ENCODE data around the gene MAMDC4. TPM values are rescaled to one million over a fixed set of nuclear protein-coding genes. Genes with fewer than 3 reads are reported as not detected.

Gene MAMDC4
- total and polyA plus RNA-seq, 2 experiments from 2014 or later: 8.5 to 12.7 TPM

GRCh38 chr9:136820971-136821825 is 30.9 kb upstream of the MAMDC4 start:
- H3K36me3 ChIP-seq (replicated peaks; ENCODE audit: insufficient read depth, low read depth): no peaks in the 10 kb centered on the region
- no peak overlapping the region for H2AFZ ChIP-seq
- H3K27me3 ChIP-seq: no peaks in the 10 kb centered on the region
- no peaks in the 10 kb centered on the region for H3K9me2 ChIP-seq (replicated peaks; ENCODE audit: insufficient read depth)
- peaks cover 64% of the 10 kb centered on the region for H3K79me2 ChIP-seq
- TF ChIP-seq EZH2phosphoT487 (IDR thresholded peaks at IDR 0.05; ENCODE audit: low read depth, severe bottlenecking, unreplicated experiment) (no peak), EZH2 (IDR thresholded peaks at IDR 0.05; ENCODE audit: borderline replicate concordance) (no peak), CTCF (IDR thresholded peaks at IDR 0.05; ENCODE audit: poor library complexity) (no peak)
- H4K20me1 ChIP-seq (ENCODE audit: insufficient read depth, poor library complexity, severe bottlenecking): peaks cover 22% of the 10 kb centered on the region
- H3K9me3 ChIP-seq (ENCODE audit: low read depth): no peaks in the 10 kb centered on the region
- 40% methylated on average over 61 of the region's 83 CpGs for WGBS (ENCODE audit: low lambda C conversion rate, missing lambda C conversion rate)
- no peak for DNase-seq (ENCODE audit: low spot score)
- H3K4me1 ChIP-seq (ENCODE audit: insufficient read depth): peaks cover 9% of the 10 kb centered on the region
- no peak overlapping the region for H3K4me3 ChIP-seq
- peak overlapping the region; percentile 70 for H3K4me2 ChIP-seq
- H3K27ac ChIP-seq: peak overlapping the region; percentile 45

- Histone ChIP-seq H3K4me2 (peak overlapping the region; percentile 70), H3K36me3 (replicated peaks; ENCODE audit: insufficient read depth, low read depth) (no peaks in the 10 kb centered on the region), H4K20me1 (ENCODE audit: insufficient read depth, poor library complexity, severe bottlenecking) (peaks cover 18% of the 10 kb centered on the region), H3K79me2 (peaks cover 56% of the 10 kb centered on the region), H3K27ac (no peak overlapping the region), H3K9me3 (ENCODE audit: low read depth) (no peaks in the 10 kb centered on the region), H3K4me1 (ENCODE audit: insufficient read depth) (peaks cover 9% of the 10 kb centered on the region), H3K4me3 (no peak overlapping the region), H3K27me3 (no peaks in the 10 kb centered on the region), H2AFZ (no peak overlapping the region), H3K9me2 (replicated peaks; ENCODE audit: insufficient read depth) (no peaks in the 10 kb centered on the region)
- 76% methylated on average over 30 of the region's 42 CpGs for WGBS (ENCODE audit: low lambda C conversion rate, missing lambda C conversion rate)
- TF ChIP-seq EZH2 (IDR thresholded peaks at IDR 0.05; ENCODE audit: borderline replicate concordance) (no peak), CTCF (IDR thresholded peaks at IDR 0.05; ENCODE audit: poor library complexity) (no peak)
- DNase-seq (ENCODE audit: low spot score): no peak
Measured at GRCh38 chr9:136821826-136822544, 30.2 kb upstream of the MAMDC4 start.

GRCh38 chr9:136823136-136824046 is 28.8 kb upstream of the MAMDC4 start:
- Histone ChIP-seq H3K4me2 (no peak overlapping the region), H3K9me2 (replicated peaks; ENCODE audit: insufficient read depth) (no peaks in the 10 kb centered on the region), H4K20me1 (ENCODE audit: insufficient read depth, poor library complexity, severe bottlenecking) (peaks cover 15% of the 10 kb centered on the region), H3K4me1 (ENCODE audit: insufficient read depth) (peaks cover 9% of the 10 kb centered on the region), H3K4me3 (no peak overlapping the region), H3K9me3 (ENCODE audit: low read depth) (no peaks in the 10 kb centered on the region), H3K27me3 (no peaks in the 10 kb centered on the region), H3K27ac (no peak overlapping the region), H3K79me2 (peaks cover 43% of the 10 kb centered on the region), H2AFZ (no peak overlapping the region), H3K36me3 (replicated peaks; ENCODE audit: insufficient read depth, low read depth) (no peaks in the 10 kb centered on the region)
- TF ChIP-seq EZH2 (IDR thresholded peaks at IDR 0.05; ENCODE audit: borderline replicate concordance): no peak
- TF ChIP-seq CTCF (IDR thresholded peaks at IDR 0.05; ENCODE audit: poor library complexity): no peak
- TF ChIP-seq EZH2phosphoT487 (IDR thresholded peaks at IDR 0.05; ENCODE audit: low read depth, severe bottlenecking, unreplicated experiment): no peak
- DNase-seq (ENCODE audit: low spot score): no peak
- WGBS (ENCODE audit: low lambda C conversion rate, missing lambda C conversion rate): 94% methylated on average over 29 of the region's 30 CpGs
